Measurements from ENCODE around the gene PRKAG2.
"Not testable (repeated sequence)": the region's sequence is repeated elsewhere in the genome, so short reads cannot be mapped to it uniquely, and the experiment has no call there.

Gene PRKAG2

GRCh38 chr7:151785681-151785965 lies 91.3 kb downstream of the PRKAG2 start:
- no peak overlapping the region for H3K27ac ChIP-seq
- TF ChIP-seq ZFX (IDR thresholded peaks at IDR 0.05; ENCODE audit: borderline replicate concordance) = no peak
- no peak for TF ChIP-seq CTCF (IDR thresholded peaks at IDR 0.05)

- no peak overlapping the region for H3K27ac ChIP-seq
- no peak for TF ChIP-seq CTCF (IDR thresholded peaks at IDR 0.05)
These were observed 91.8 kb downstream of the PRKAG2 start for GRCh38 chr7:151784853-151785680.

- no peak overlapping the region for H3K27ac ChIP-seq
- no peak for TF ChIP-seq CTCF (IDR thresholded peaks at IDR 0.05)
These were observed 92.8 kb downstream of the PRKAG2 start for GRCh38 chr7:151783958-151784575.

GRCh38 chr7:151782598-151783448 lies 94.1 kb downstream of the PRKAG2 start:
- no peak overlapping the region for H3K27ac ChIP-seq
- TF ChIP-seq ZFX (IDR thresholded peaks at IDR 0.05; ENCODE audit: borderline replicate concordance) (no peak), CTCF (IDR thresholded peaks at IDR 0.05) (peak; percentile 100)

GRCh38 chr7:151782256-151782597 lies 94.7 kb downstream of the PRKAG2 start:
- not testable (repeated sequence) for H3K27ac ChIP-seq

- TF ChIP-seq CTCF (IDR thresholded peaks at IDR 0.05) (no peak), ZFX (IDR thresholded peaks at IDR 0.05; ENCODE audit: borderline replicate concordance) (no peak)
- H3K27ac ChIP-seq = no peak overlapping the region
These were observed 95.6 kb downstream of the PRKAG2 start for GRCh38 chr7:151781161-151781845.

GRCh38 chr7:151780631-151781030 lies 96.3 kb downstream of the PRKAG2 start:
- H3K27ac ChIP-seq = no peak overlapping the region
- TF ChIP-seq CTCF (IDR thresholded peaks at IDR 0.05) (no peak), ZFX (IDR thresholded peaks at IDR 0.05; ENCODE audit: borderline replicate concordance) (no peak)
